Measurements from ENCODE around the gene ZNF778.
"Not testable (repeated sequence)": the region's sequence is repeated elsewhere in the genome, so short reads cannot be mapped to it uniquely, and the experiment has no call there.

ZNF778 gene

DNA sequence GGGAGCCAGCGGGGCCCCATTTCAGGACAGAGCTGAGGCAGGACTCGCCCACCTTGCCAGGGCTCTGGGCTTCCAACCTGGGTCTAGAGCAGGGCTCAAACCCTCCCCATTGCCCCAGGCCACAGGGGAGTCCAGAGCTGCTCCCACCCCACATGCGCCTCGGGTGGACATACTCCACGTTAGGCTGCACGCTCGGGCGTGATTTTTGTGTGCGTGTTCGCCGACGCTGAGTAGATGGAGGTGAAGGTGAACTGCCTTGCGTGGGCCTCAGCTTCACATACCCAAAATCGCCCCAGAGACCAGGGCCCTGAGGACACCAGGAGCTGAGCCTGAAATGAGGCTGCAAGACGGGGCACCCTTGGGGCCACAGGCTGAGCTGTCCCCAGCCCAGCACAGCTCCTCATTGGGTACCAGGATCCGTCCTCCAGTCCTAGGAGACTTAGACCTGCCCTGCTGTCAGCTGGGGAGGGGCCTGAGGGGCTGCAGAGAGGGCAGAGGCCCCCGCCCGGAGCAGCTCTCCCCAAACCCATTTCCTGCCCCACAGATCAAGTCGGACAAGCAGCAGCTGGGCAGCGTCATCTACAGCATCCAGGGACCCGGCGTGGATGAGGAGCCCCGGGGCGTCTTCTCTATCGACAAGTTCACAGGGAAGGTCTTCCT is 37.7 kb upstream of the ZNF778 start:
- DNase-seq (ENCODE audit: low read depth in 2 of 2): no peak

- no peak for DNase-seq (ENCODE audit: low read depth in 2 of 2)
Observed at GRCh38 chr16:89183463-89183862, 34.0 kb upstream of the ZNF778 start.

DNA sequence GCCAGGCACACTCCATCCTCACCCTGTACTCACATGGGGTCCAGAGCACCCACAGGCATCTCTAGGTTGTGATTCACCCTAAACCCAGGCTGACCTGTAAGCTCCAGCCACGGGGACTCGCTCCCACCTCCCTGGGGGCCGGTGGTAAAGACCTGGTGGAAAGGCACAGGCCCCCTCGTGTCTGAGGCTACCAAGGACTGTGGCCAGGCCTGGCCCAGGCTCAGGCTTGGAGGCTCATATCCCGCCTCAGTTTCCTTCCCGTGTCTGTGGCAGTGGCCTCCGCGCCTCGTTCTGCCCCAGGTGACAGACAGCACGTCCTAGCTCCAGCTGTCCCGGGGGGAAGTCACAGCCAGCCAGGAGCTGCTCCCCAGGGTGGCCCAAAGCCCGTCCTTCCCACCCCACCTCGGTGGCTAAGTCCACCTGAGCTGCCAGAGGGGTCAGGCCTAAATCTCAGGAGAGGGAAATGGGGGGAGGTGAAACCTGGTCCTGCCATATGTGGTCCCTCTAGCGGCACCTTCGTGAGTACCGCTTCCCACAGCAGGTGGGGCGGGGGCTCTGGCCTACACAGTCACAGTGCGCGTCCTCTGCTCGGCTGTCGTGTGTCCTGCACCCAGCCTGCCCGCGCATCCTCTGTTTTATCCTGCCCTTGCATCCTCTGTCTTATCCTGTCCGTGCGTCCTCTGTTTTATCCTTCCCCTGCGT is 33.4 kb upstream of the ZNF778 start:
- DNase-seq (ENCODE audit: low read depth in 2 of 2): no peak

DNA sequence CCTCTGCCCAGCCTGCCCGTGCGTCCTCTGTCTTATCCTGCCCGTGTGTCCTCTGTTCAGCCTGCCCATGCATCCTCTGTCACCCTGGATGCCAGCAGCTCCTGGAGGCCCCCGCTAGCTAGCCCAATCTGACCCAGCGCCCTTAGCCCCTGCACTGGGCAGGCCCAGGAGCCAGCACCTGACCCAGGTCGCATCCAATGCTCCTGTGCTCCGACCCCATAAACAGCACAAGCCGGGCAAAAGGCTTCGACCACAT is 32.9 kb upstream of the ZNF778 start:
- DNase-seq (ENCODE audit: low read depth in 2 of 2): no peak

GRCh38 chr16:89184933-89185794 is 32.3 kb upstream of the ZNF778 start:
- DNase-seq (ENCODE audit: low read depth in 2 of 2): no peak

GRCh38 chr16:89185887-89186592 is 31.5 kb upstream of the ZNF778 start:
- DNase-seq (ENCODE audit: low read depth in 2 of 2): not testable (repeated sequence)

GRCh38 chr16:89186593-89187031 is 30.9 kb upstream of the ZNF778 start:
- DNase-seq (ENCODE audit: low read depth in 2 of 2): not testable (repeated sequence)

- DNase-seq (ENCODE audit: low read depth in 2 of 2): no peak
Observed at GRCh38 chr16:89187032-89187769, 30.3 kb upstream of the ZNF778 start.

- DNase-seq (ENCODE audit: low read depth in 2 of 2): no peak
Observed at GRCh38 chr16:89187770-89188392, 29.6 kb upstream of the ZNF778 start.

- not testable (repeated sequence) for DNase-seq (ENCODE audit: low read depth in 2 of 2)
Observed at GRCh38 chr16:89188471-89189357, 28.8 kb upstream of the ZNF778 start.

- no peak for DNase-seq (ENCODE audit: low read depth in 2 of 2)
Observed at GRCh38 chr16:89189358-89190025, 28.0 kb upstream of the ZNF778 start.

GRCh38 chr16:89190150-89190958 is 27.1 kb upstream of the ZNF778 start:
- no peak for DNase-seq (ENCODE audit: low read depth in 2 of 2)

- no peak for DNase-seq (ENCODE audit: low read depth in 2 of 2)
Observed at GRCh38 chr16:89191033-89191900, 26.2 kb upstream of the ZNF778 start.

- no peak for DNase-seq (ENCODE audit: low read depth in 2 of 2)
Observed at GRCh38 chr16:89191901-89192185, 25.7 kb upstream of the ZNF778 start.

DNA sequence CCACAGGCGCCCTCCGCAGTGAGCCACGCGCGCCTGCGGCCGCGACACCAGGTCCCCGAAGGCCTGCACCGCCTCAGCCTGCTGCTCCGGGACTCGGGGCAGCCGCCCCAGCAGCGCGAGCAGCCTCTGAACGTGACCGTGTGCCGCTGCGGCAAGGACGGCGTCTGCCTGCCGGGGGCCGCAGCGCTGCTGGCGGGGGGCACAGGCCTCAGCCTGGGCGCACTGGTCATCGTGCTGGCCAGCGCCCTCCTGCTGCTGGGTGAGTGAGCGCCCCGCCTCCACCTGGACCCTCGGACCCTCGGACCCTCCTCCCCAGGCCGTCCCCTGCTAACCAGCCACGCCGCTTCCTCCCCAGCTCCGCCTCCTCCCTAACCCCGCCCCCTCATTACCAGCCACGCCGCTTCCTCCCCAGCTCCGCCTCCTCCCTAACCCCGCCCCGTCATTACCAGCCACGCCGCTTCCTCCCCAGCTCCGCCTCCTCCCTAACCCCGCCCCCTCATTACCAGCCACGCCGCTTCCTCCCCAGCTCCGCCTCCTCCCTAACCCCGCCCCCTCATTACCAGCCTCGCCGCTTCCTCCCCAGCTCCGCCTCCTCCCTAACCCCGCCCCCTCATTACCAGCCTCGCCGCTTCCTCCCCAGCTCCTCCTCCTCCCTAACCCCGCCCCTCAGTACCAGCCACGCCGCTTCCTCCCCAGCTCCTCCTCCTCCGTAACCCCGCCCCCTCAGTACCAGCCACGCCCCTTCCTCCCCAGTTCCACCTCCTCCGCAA is 25.1 kb upstream of the ZNF778 start:
- peak; percentile 64 to 71 for DNase-seq (ENCODE audit: low read depth in 2 of 2)

- peak in 1 of 2 donors; percentile 16 for DNase-seq (ENCODE audit: low read depth in 2 of 2)
Observed at GRCh38 chr16:89192956-89193575, 24.4 kb upstream of the ZNF778 start.
